ENCODE data around the gene PPP1R12B. TPM values are rescaled to one million over a fixed set of nuclear protein-coding genes. Genes with fewer than 3 reads are reported as not detected.
"Not testable (repeated sequence)": the region's sequence is repeated elsewhere in the genome, so short reads cannot be mapped to it uniquely, and the experiment has no call there.

PPP1R12B gene
- total and polyA plus RNA-seq, 2 experiments from 2014 or later = 13.2 to 13.8 TPM

DNA sequence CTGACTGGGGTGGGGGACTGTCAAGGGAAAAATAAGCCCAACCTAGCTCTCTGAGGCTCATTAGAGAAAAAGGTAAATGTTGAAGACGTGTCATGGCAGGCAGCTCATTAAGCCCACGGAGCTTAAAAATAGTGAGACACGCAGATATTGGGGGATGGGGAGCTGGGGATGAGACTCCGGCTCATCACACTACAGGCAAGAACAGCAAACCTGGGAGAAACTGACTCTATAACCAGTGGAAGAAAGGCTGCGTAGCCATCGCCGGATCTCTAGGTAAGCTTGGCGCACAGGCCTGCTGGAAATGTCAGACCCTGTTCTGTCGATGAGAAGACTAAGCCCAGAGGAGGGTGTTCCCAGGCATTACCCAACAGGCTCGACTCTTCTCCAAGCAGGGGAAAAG is 283.7 kb downstream of the PPP1R12B start (continued):
- TF ChIP-seq EZH2phosphoT487 (IDR thresholded peaks at IDR 0.05; ENCODE audit: unreplicated experiment) = no peak

DNA sequence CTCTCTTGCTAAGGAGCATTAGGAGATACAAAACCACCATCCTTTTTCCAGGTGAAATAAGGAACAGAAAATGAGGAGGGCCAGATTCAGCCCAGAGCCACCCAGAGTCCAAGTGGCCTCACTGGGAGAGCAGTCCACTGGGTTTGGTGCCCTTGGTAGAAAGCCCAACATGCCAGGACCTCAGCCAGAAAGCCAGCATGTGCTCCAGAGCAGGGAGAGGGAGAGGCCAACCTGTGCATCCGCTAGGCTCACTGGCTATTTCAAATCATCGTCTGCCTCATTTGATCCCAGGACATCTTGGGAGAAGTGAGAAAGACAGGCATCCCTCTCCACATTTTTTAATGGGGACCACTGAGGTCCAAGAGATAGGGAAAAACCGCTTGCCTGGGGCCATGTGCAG is 287.7 kb downstream of the PPP1R12B start:
- H3K9me3 Mint-ChIP-seq = not testable (repeated sequence)

DNA sequence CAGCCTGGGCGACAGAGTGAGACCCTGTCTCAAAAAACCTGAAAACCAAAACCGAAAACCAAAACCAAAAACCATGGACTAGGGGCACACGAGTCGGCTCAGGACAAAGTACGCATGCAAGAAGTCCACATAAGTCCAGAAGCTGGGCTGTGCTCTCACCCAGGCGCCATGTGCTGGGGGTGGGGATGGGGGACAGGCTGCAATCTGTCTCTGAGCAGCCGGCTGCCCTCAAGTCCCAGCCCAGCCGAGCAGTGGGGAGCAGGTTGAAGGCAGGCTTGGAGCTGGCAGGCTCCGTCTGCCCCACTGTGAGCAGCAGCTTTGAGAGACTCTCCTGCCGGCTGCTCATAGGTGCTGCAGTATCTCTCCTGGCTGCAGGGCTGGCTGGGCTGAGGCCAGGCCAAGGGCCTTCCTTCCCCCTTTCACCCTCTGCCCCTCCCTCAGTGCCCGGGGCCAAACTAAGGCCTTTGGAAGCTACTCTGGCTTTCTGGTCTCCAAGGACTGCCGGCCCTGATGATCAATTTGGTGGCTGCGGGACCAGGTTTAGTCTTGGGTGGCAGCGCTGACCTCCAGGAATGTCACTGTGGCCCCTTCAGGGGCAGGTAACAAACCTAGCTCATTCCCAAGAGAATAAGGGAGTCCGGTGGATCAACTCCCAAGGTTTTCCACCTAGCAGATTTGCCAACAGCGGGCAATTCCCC is 289.0 kb downstream of the PPP1R12B start:
- Mint-ChIP-seq H3K27me3 (ENCODE audit: insufficient read depth, low read depth, poor library complexity) (peaks cover 28% of the 10 kb centered on the region), H3K4me1 (peaks cover 39% of the 10 kb centered on the region)
- peak overlapping the region; percentile 72 for H3K4me2 ChIP-seq
- H3K27ac ChIP-seq (ENCODE audit: low read depth); DNase-seq (ENCODE audit: low spot score); H3K9me2 ChIP-seq (ENCODE audit: insufficient read depth); H2AFZ ChIP-seq; H3K4me3 Mint-ChIP-seq; H3K36me3 ChIP-seq (ENCODE audit: insufficient read depth); H3K4me3 ChIP-seq; H3F3A ChIP-seq (replicated peaks; ENCODE audit: low read depth); H3K79me2 ChIP-seq (replicated peaks; ENCODE audit: insufficient read depth); H3K36me3 Mint-ChIP-seq (ENCODE audit: low read depth); H4K20me1 ChIP-seq (replicated peaks; ENCODE audit: insufficient read depth); H3K9me3 Mint-ChIP-seq; H3K27ac Mint-ChIP-seq: not testable (repeated sequence)
- H3K4me1 ChIP-seq (ENCODE audit: insufficient read depth) = peaks cover 28% of the 10 kb centered on the region
- ATAC-seq = peak; percentile 85
- H3K27me3 ChIP-seq (ENCODE audit: insufficient read depth) = peaks cover 18% of the 10 kb centered on the region

More for the DNA sequence above, 287.7 kb downstream of the PPP1R12B start:
- peaks cover 18% of the 10 kb centered on the region for H3K4me1 ChIP-seq (ENCODE audit: insufficient read depth)
- not testable (repeated sequence) for H3K79me2 ChIP-seq (replicated peaks; ENCODE audit: insufficient read depth); H4K20me1 ChIP-seq (replicated peaks; ENCODE audit: insufficient read depth); DNase-seq (ENCODE audit: low spot score); H3K27ac Mint-ChIP-seq; ATAC-seq; H3F3A ChIP-seq (replicated peaks; ENCODE audit: low read depth); H3K4me3 ChIP-seq; H3K36me3 ChIP-seq (ENCODE audit: insufficient read depth); H3K27ac ChIP-seq (ENCODE audit: low read depth); H3K27me3 ChIP-seq (ENCODE audit: insufficient read depth); H3K4me2 ChIP-seq; H3K36me3 Mint-ChIP-seq (ENCODE audit: low read depth); H2AFZ ChIP-seq; H3K4me3 Mint-ChIP-seq; H3K9me2 ChIP-seq (ENCODE audit: insufficient read depth)
- Mint-ChIP-seq H3K4me1 (peaks cover 35% of the 10 kb centered on the region), H3K27me3 (ENCODE audit: insufficient read depth, low read depth, poor library complexity) (peaks cover 15% of the 10 kb centered on the region)

DNA sequence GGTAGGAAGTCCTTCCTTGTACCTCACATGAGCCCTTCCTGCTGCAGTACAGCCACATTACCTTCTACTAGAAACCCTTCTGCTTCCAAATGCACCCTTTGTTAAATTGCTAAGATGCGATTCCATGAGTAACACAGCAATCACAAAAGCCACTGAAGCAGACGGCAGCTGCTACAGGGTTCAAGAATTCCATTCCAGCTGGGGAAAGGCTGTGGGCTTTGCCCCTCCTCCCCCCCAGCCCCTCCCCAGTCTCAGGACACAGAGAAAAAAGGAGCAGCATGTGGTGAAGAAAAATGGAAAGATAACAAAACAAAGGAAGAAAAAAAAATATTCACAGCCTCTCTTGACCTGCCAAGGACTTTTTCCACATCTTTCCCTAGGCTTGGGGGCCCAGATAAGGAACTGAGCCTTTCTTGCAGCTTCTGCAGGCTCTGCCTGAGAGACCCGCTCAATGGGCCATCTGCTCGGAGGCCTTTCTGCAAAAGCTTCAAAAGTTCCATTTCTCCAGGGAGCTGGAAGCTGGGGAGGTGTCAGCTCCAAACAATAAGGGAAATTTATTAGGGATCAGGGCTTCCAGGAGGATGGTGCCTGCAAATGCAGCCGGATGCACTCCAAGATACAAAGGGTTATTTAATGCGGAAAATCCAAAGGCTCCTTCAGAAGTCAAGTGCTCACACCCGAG is 289.7 kb downstream of the PPP1R12B start:
- Histone ChIP-seq H3F3A (replicated peaks; ENCODE audit: low read depth) (peaks cover 8% of the 10 kb centered on the region; the same call in 1 of the 2 replicates), H3K4me1 (ENCODE audit: insufficient read depth) (peaks cover 28% of the 10 kb centered on the region), H3K79me2 (replicated peaks; ENCODE audit: insufficient read depth) (no peaks in the 10 kb centered on the region), H4K20me1 (replicated peaks; ENCODE audit: insufficient read depth) (no peaks in the 10 kb centered on the region; the same call in 1 of the 2 replicates), H3K9me2 (ENCODE audit: insufficient read depth) (no peaks in the 10 kb centered on the region), H3K36me3 (ENCODE audit: insufficient read depth) (no peaks in the 10 kb centered on the region), H3K4me2 (peak overlapping the region; percentile 72), H2AFZ (no peak overlapping the region), H3K4me3 (no peak overlapping the region), H3K27ac (ENCODE audit: low read depth) (peak overlapping the region; percentile 72; the same call in 1 of the 2 replicates), H3K27me3 (ENCODE audit: insufficient read depth) (peaks cover 24% of the 10 kb centered on the region)
- DNase-seq (ENCODE audit: low spot score) (no peak), ATAC-seq (peak; percentile 8)
- TF ChIP-seq NANOG (IDR thresholded peaks at IDR 0.05; ENCODE audit: borderline replicate concordance) (no peak), POLR2AphosphoS5 (IDR thresholded peaks at IDR 0.05; ENCODE audit: low read depth) (no peak), ZNF114 (CRISPR knock-in tag; IDR thresholded peaks at IDR 0.05) (no peak), JUNB (IDR thresholded peaks at IDR 0.05; ENCODE audit: unreplicated experiment) (no peak)
- TF ChIP-seq, protein P1, sequence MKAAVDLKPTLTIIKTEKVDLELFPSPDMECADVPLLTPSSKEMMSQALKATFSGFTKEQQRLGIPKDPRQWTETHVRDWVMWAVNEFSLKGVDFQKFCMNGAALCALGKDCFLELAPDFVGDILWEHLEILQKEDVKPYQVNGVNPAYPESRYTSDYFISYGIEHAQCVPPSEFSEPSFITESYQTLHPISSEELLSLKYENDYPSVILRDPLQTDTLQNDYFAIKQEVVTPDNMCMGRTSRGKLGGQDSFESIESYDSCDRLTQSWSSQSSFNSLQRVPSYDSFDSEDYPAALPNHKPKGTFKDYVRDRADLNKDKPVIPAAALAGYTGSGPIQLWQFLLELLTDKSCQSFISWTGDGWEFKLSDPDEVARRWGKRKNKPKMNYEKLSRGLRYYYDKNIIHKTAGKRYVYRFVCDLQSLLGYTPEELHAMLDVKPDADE (IDR thresholded peaks at IDR 0.05) = no peak
- TF ChIP-seq, protein P2, sequence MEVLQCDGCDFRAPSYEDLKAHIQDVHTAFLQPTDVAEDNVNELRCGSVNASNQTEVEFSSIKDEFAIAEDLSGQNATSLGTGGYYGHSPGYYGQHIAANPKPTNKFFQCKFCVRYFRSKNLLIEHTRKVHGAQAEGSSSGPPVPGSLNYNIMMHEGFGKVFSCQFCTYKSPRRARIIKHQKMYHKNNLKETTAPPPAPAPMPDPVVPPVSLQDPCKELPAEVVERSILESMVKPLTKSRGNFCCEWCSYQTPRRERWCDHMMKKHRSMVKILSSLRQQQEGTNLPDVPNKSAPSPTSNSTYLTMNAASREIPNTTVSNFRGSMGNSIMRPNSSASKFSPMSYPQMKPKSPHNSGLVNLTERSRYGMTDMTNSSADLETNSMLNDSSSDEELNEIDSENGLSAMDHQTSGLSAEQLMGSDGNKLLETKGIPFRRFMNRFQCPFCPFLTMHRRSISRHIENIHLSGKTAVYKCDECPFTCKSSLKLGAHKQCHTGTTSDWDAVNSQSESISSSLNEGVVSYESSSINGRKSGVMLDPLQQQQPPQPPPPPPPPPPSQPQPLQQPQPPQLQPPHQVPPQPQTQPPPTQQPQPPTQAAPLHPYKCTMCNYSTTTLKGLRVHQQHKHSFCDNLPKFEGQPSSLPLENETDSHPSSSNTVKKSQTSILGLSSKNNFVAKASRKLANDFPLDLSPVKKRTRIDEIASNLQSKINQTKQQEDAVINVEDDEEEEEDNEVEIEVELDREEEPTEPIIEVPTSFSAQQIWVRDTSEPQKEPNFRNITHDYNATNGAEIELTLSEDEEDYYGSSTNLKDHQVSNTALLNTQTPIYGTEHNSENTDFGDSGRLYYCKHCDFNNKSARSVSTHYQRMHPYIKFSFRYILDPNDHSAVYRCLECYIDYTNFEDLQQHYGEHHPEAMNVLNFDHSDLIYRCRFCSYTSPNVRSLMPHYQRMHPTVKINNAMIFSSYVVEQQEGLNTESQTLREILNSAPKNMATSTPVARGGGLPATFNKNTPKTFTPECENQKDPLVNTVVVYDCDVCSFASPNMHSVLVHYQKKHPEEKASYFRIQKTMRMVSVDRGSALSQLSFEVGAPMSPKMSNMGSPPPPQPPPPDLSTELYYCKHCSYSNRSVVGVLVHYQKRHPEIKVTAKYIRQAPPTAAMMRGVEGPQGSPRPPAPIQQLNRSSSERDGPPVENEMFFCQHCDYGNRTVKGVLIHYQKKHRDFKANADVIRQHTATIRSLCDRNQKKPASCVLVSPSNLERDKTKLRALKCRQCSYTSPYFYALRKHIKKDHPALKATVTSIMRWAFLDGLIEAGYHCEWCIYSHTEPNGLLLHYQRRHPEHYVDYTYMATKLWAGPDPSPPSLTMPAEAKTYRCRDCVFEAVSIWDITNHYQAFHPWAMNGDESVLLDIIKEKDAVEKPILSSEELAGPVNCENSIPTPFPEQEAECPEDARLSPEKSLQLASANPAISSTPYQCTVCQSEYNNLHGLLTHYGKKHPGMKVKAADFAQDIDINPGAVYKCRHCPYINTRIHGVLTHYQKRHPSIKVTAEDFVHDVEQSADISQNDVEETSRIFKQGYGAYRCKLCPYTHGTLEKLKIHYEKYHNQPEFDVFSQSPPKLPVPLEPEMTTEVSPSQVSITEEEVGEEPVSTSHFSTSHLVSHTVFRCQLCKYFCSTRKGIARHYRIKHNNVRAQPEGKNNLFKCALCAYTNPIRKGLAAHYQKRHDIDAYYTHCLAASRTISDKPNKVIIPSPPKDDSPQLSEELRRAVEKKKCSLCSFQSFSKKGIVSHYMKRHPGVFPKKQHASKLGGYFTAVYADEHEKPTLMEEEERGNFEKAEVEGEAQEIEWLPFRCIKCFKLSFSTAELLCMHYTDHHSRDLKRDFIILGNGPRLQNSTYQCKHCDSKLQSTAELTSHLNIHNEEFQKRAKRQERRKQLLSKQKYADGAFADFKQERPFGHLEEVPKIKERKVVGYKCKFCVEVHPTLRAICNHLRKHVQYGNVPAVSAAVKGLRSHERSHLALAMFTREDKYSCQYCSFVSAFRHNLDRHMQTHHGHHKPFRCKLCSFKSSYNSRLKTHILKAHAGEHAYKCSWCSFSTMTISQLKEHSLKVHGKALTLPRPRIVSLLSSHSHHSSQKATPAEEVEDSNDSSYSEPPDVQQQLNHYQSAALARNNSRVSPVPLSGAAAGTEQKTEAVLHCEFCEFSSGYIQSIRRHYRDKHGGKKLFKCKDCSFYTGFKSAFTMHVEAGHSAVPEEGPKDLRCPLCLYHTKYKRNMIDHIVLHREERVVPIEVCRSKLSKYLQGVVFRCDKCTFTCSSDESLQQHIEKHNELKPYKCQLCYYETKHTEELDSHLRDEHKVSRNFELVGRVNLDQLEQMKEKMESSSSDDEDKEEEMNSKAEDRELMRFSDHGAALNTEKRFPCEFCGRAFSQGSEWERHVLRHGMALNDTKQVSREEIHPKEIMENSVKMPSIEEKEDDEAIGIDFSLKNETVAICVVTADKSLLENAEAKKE (CRISPR knock-in tag; IDR thresholded peaks at IDR 0.05) = no peak
- Mint-ChIP-seq H3K4me3 (no peak overlapping the region), H3K27me3 (ENCODE audit: insufficient read depth, low read depth, poor library complexity) (peaks cover 34% of the 10 kb centered on the region), H3K27ac (no peak overlapping the region), H3K9me3 (no peaks in the 10 kb centered on the region), H3K36me3 (ENCODE audit: low read depth) (no peaks in the 10 kb centered on the region; the same call in 2 of the 3 replicates), H3K4me1 (peaks cover 39% of the 10 kb centered on the region)
